Measurements from ENCODE around the gene GPR161.

GRCh38 chr1:168159251-168159650 is 22.5 kb upstream of the GPR161 start:
- no peak for TF ChIP-seq POLR2A (IDR thresholded peaks at IDR 0.05; ENCODE audit: low read length)
- TF ChIP-seq GATA1 (IDR thresholded peaks at IDR 0.05; ENCODE audit: low read depth, low read length) = no peak
